WTC11 (cell line): ENCODE data around the gene MCM6.

ENCODE experiments used
- ATF6 ChIP-seq: sonication (generic); formaldehyde crosslinking; IDR thresholded peaks from 2 replicates; pipeline ENCODE4 v1.8.1; 2023; ENCODE audit warnings: mild to moderate bottlenecking, missing genetic modification reagents
- CREB1 ChIP-seq: sonication (generic); formaldehyde crosslinking; IDR thresholded peaks from 2 replicates; pipeline ENCODE4 v1.8.0; 2023; ENCODE audit warnings: mild to moderate bottlenecking, missing genetic modification reagents
- CTCF ChIP-seq: fragments of 200-600 bp; IDR thresholded peaks from 2 replicates; pipeline ENCODE4 v1.8.0; 2022; ENCODE audit warnings: antibody characterized with exemption
- FOXJ3 ChIP-seq: sonication (generic); formaldehyde crosslinking; IDR thresholded peaks from 2 replicates; pipeline ENCODE4 v1.9.0; 2021; ENCODE audit warnings: missing genetic modification reagents, mild to moderate bottlenecking, borderline replicate concordance
- FOXP1 ChIP-seq: sonication (generic); formaldehyde crosslinking; IDR thresholded peaks from 2 replicates; pipeline ENCODE4 v1.8.0; 2022; ENCODE audit warnings: missing genetic modification reagents, mild to moderate bottlenecking, moderate library complexity, borderline replicate concordance
- FOXP4 ChIP-seq: sonication (generic); formaldehyde crosslinking; IDR thresholded peaks from 2 replicates; pipeline ENCODE4 v1.8.0; 2022; ENCODE audit warnings: mild to moderate bottlenecking, missing genetic modification reagents
- KAT7 ChIP-seq: sonication (generic); formaldehyde crosslinking; IDR thresholded peaks from 2 replicates; pipeline ENCODE4 v1.8.1; 2023; ENCODE audit warnings: missing genetic modification reagents, mild to moderate bottlenecking, borderline replicate concordance
- PREB ChIP-seq: sonication (generic); formaldehyde crosslinking; IDR thresholded peaks from 2 replicates; pipeline ENCODE4 v1.8.1; 2022; ENCODE audit warnings: mild to moderate bottlenecking, missing genetic modification reagents, moderate library complexity, borderline replicate concordance
- SP1 ChIP-seq: sonication (generic); formaldehyde crosslinking; conservative IDR thresholded peaks from 2 replicates; pipeline ENCODE4 v1.8.1; 2022; ENCODE audit warnings: missing genetic modification reagents

GRCh38 chr2:135818937-135819610 is 57.2 kb downstream of the MCM6 start:
- no peak for TF ChIP-seq PREB (CRISPR knock-in tag)
- TF ChIP-seq CTCF: no peak
- TF ChIP-seq FOXP1 (CRISPR knock-in tag): no peak
- no peak for TF ChIP-seq FOXJ3
- no peak for TF ChIP-seq FOXP4 (CRISPR knock-in tag)
- TF ChIP-seq CREB1 (CRISPR knock-in tag): no peak
- TF ChIP-seq KAT7: no peak
- no peak for TF ChIP-seq ATF6 (CRISPR knock-in tag)
- TF ChIP-seq SP1 (CRISPR knock-in tag): no peak
